Cardiac muscle cell (in vitro differentiated cells and primary cell): ENCODE data around the gene PLEKHA1. TPM values are rescaled to one million over a fixed set of nuclear protein-coding genes. Genes with fewer than 3 reads are reported as not detected.

Experiments
- DNase-seq, 2 donors: peaks; one replicate each; pipeline versions ENCODE4 v3.0.0 to v3.0.0-alpha.2; 2010 to 2017; ENCODE audit warnings: low read depth in 1 of 2, low spot score in 1 of 2
- H3K27ac ChIP-seq: fragments of 200-600 bp; sonication (generic); 2 replicates; pipeline ENCODE4 v1.5.1; 2016
- H3K27me3 ChIP-seq: fragments of 200-600 bp; sonication (generic); 2 replicates; pipeline ENCODE4 v1.6.0; 2016; ENCODE audit warnings: control low read depth
- H3K36me3 ChIP-seq: fragments of 200-600 bp; sonication (generic); 2 replicates; pipeline ENCODE4 v1.5.1; 2016; ENCODE audit warnings: control low read depth
- H3K4me1 ChIP-seq: fragments of 200-600 bp; sonication (generic); 2 replicates; pipeline ENCODE4 v1.8.1; 2017; ENCODE audit warnings: low read depth, mild to moderate bottlenecking, mixed run types
- H3K4me3 ChIP-seq: fragments of 200-600 bp; sonication (generic); 2 replicates; pipeline ENCODE4 v1.5.1; 2016; ENCODE audit warnings: mild to moderate bottlenecking
- H3K9me3 ChIP-seq: fragments of 200-600 bp; sonication (generic); 2 replicates; pipeline ENCODE4 v1.5.1; 2017; ENCODE audit warnings: low read depth, mild to moderate bottlenecking, control low read depth
- CTCF ChIP-seq: IDR thresholded peaks from 2 replicates; pipeline ENCODE4 v1.5.1; 2012; ENCODE audit warnings: low read depth, mild to moderate bottlenecking, low read length
- polyA plus RNA-seq: library from polyadenylated mRNA; unstranded; fragments of >200 nt; fragmentation: Nextera tagmentation; extraction: Ambion mirVana; gene quantifications from 2 replicates; pipeline ENCODE4 v1.2.1, GENCODE V29; 2016
- total RNA-seq: library from RNA; depleted of rRNA; stranded (reverse); fragments of >200 nt; gene quantifications from 2 replicates; pipeline ENCODE4 v1.2.3, GENCODE V29; 2016

PLEKHA1 gene
- total and polyA plus RNA-seq, 2 experiments from 2014 or later: 26.5 to 44.8 TPM

- DNase-seq: no peak
- peaks cover 52% of the 10 kb centered on the region for H3K4me1 ChIP-seq
- H3K27me3 ChIP-seq: no peaks in the 10 kb centered on the region
- no peak overlapping the region for H3K27ac ChIP-seq
- H3K4me3 ChIP-seq: no peak overlapping the region
- no peaks in the 10 kb centered on the region for H3K9me3 ChIP-seq
- TF ChIP-seq CTCF: no peak
- H3K36me3 ChIP-seq: no peaks in the 10 kb centered on the region
Observed at GRCh38 chr10:122481296-122482056, 107.0 kb downstream of the PLEKHA1 start.

Other genes starting within 250 kb of the PLEKHA1 start
- 0.09 TPM in 1 of 2 replicates, not detected in the other for gene BTBD16, start 103.4 kb upstream of the PLEKHA1 start, total RNA-seq
- 0.16 TPM in 1 of 2 replicates, not detected in the other for gene BTBD16, start 103.4 kb upstream of the PLEKHA1 start, polyA plus RNA-seq
- not detected in 2 replicates for gene ARMS2, start 79.9 kb downstream of the PLEKHA1 start, total RNA-seq
- not detected in 2 replicates for gene ARMS2, start 79.9 kb downstream of the PLEKHA1 start, polyA plus RNA-seq
- gene HTRA1, start 86.8 kb downstream of the PLEKHA1 start, total RNA-seq: 139 and 154 TPM in 2 replicates
- gene HTRA1, start 86.8 kb downstream of the PLEKHA1 start, polyA plus RNA-seq: 226 and 289 TPM in 2 replicates
- gene DMBT1, start 186.0 kb downstream of the PLEKHA1 start, total RNA-seq: 0.07 TPM in 1 of 2 replicates, not detected in the other
- gene DMBT1, start 186.0 kb downstream of the PLEKHA1 start, polyA plus RNA-seq: not detected in 2 replicates